HG02973 (cell line): ENCODE results near the gene RPS25.
"Not testable (repeated sequence)": the region's sequence is repeated elsewhere in the genome, so short reads cannot be mapped to it uniquely, and the experiment has no call there.

Experiments
- ATAC-seq: cut with Tn5 transposase; IDR thresholded peaks from one replicate; pipeline ENCODE4 v1.9.1; 2021; ENCODE audit warnings: moderate library complexity; ENCODE audit not compliant: unreplicated experiment

The RPS25 gene

GRCh38 chr11:119017377-119017776 lies 766 bp downstream of the RPS25 start:
- ATAC-seq: not testable (repeated sequence)

GRCh38 chr11:119016216-119017009 lies 1.7 kb downstream of the RPS25 start:
- no peak for ATAC-seq

GRCh38 chr11:119015054-119015611 lies 3.0 kb downstream of the RPS25 start:
- no peak for ATAC-seq

GRCh38 chr11:119014209-119014924 lies 3.8 kb downstream of the RPS25 start:
- no peak for ATAC-seq

GRCh38 chr11:119012629-119013170 lies 5.4 kb downstream of the RPS25 start:
- no peak for ATAC-seq

- no peak for ATAC-seq
Observed at GRCh38 chr11:119011476-119012053, 6.6 kb downstream of the RPS25 start.

GRCh38 chr11:119006656-119007055 lies 11.5 kb downstream of the RPS25 start:
- ATAC-seq: no peak

- ATAC-seq: no peak
Observed at GRCh38 chr11:119000906-119001305, 17.2 kb downstream of the RPS25 start.

GRCh38 chr11:118998822-118999221 lies 19.3 kb downstream of the RPS25 start:
- no peak for ATAC-seq

- ATAC-seq: peak; percentile 1
Observed at GRCh38 chr11:118998388-118998717, 19.8 kb downstream of the RPS25 start.

- peak; percentile 91 for ATAC-seq
Observed at GRCh38 chr11:118997627-118998387, 20.3 kb downstream of the RPS25 start, which contains the start of gene CENATAC. Gene CENATAC, plus strand, starts transcription at chr11:118998138. Its CDS starts 60 bp downstream, at chr11:118998198.

- ATAC-seq: peak; percentile 21
Observed at GRCh38 chr11:118996926-118997626, 21.1 kb downstream of the RPS25 start.

- ATAC-seq: not testable (repeated sequence)
Observed at GRCh38 chr11:118991486-118992038, 26.6 kb downstream of the RPS25 start.

- ATAC-seq: no peak
Observed at GRCh38 chr11:118988280-118988679, 29.9 kb downstream of the RPS25 start.

- ATAC-seq: no peak
Observed at GRCh38 chr11:118984825-118985224, 33.3 kb downstream of the RPS25 start.

GRCh38 chr11:118984337-118984736 lies 33.8 kb downstream of the RPS25 start:
- ATAC-seq: not testable (repeated sequence)

- ATAC-seq: no peak
Observed at GRCh38 chr11:118980191-118980881, 37.8 kb downstream of the RPS25 start.

GRCh38 chr11:118979434-118979833 lies 38.7 kb downstream of the RPS25 start:
- no peak for ATAC-seq
